Aorta (tissue), 5 donors: ENCODE results near the gene USP49. TPM values are rescaled to one million over a fixed set of nuclear protein-coding genes. Genes with fewer than 3 reads are reported as not detected.

Experiments used
- ATAC-seq: fragments of 200-7000 bp; cut with Tn5 transposase; one replicate; pipeline ENCODE4 v1.9.1; 2022; ENCODE audit warnings: moderate library complexity; ENCODE audit not compliant: low FRiP score
- DNase-seq, 2 donors: peaks; one replicate each; pipeline ENCODE4 v3.0.0-alpha.2; 2020
- H3K27ac ChIP-seq, 2 donors: one replicate each; pipeline ENCODE4 v1.5.1; 2013; ENCODE audit warnings: low read length in 2 of 2, mild to moderate bottlenecking in 2 of 2, moderate library complexity in 2 of 2, control low read depth in 1 of 2, inconsistent platforms in 1 of 2, low read depth in 1 of 2
- H3K27me3 ChIP-seq, 2 donors: one replicate each; pipeline ENCODE4 v1.6.1; 2013; ENCODE audit warnings: control low read depth in 1 of 2, low read length in 1 of 2, mild to moderate bottlenecking in 1 of 2, moderate library complexity in 1 of 2; ENCODE audit not compliant: insufficient read depth in 2 of 2, control insufficient read depth in 1 of 2
- H3K36me3 ChIP-seq, 2 donors: one replicate each; pipeline ENCODE4 v1.6.1; 2013; ENCODE audit warnings: control low read depth in 1 of 2, low read length in 1 of 2, mild to moderate bottlenecking in 1 of 2; ENCODE audit not compliant: insufficient read depth in 2 of 2, control insufficient read depth in 1 of 2
- H3K4me1 ChIP-seq, 2 donors: one replicate each; pipeline ENCODE4 v1.6.1; 2013; ENCODE audit warnings: low read length in 2 of 2, control low read depth in 1 of 2, mild to moderate bottlenecking in 1 of 2, moderate library complexity in 1 of 2; ENCODE audit not compliant: insufficient read depth in 2 of 2, control insufficient read depth in 1 of 2
- H3K4me3 ChIP-seq, 2 donors: one replicate each; pipeline ENCODE4 v1.5.1; 2013; ENCODE audit warnings: low read length in 2 of 2, control low read depth in 1 of 2, mild to moderate bottlenecking in 1 of 2
- H3K9me3 ChIP-seq: one replicate; pipeline ENCODE4 v1.6.1; 2013; ENCODE audit warnings: mild to moderate bottlenecking, low read length; ENCODE audit not compliant: control insufficient read depth
- WGBS, 2 donors: extraction: QIAGEN DNeasy Blood & Tissue Kit; methylation state at CpG; one replicate each; pipeline ENCODE4 v1.1.7; 2013; 5-methylcytosine and 5-hydroxymethylcytosine counted together
- intact Hi-C, 2 donors: fragments of 100-400 bp; cut with DNase I; formaldehyde crosslinking; loops; one replicate each; pipeline versions ENCODE4 v1.14.2 to v1.15.0; 2022
- polyA plus RNA-seq, 2 donors: library from polyadenylated mRNA; stranded (reverse); fragments of 200-250 nt; gene quantifications; one replicate each; pipeline ENCODE4 v1.2.3, GENCODE V29; 2013
- total RNA-seq, 2 donors: library from RNA; stranded (reverse); fragmentation: NEBNext Ultra II Directional; extraction: Animal tissue kit (Norgen Biotek cat#: 25700); gene quantifications; one replicate each; pipeline ENCODE4 v1.2.1, GENCODE V29; 2021
- donor health status: healthy with polysubstance abuse.
- donor health status: Bipolar disorder and iron deficiency.
- donor health status: DM: no; HTN: no; CAD: no.
- donor health status: DM: no; HTN: no; CAD: no.
- donor health status: DM: yes; HTN: yes; CAD: no.

Gene USP49
- total and polyA plus RNA-seq, 4 donors, result 1.3 to 5.3 (median 1.9) TPM

- no peak for ATAC-seq
- 61 to 67% methylated on average over 11 of the region's 11 CpGs for WGBS, 2 donors
- intact Hi-C loops, result loop anchor here in 1 of 2 donors (1.0 to 5.0 kb wide), 2 partner anchors 18 to 103 kb away; partner anchors contain the start of genes BYSL and MED20
- H3K4me1 ChIP-seq, result no peaks in the 10 kb centered on the region
- no peak overlapping the region for H3K27ac ChIP-seq
- H3K27me3 ChIP-seq, result no peaks in the 10 kb centered on the region
- H3K9me3 ChIP-seq, result no peaks in the 10 kb centered on the region
- peak; percentile 62 to 79 for DNase-seq
- H3K4me3 ChIP-seq, result no peak overlapping the region
- H3K36me3 ChIP-seq, result no peaks in the 10 kb centered on the region
Measured at GRCh38 chr6:41939176-41939847, 44.1 kb upstream of the USP49 start.

GRCh38 chr6:41938590-41939175 lies 43.5 kb upstream of the USP49 start:
- Histone ChIP-seq H3K4me3 (no peak overlapping the region), H3K36me3 (no peaks in the 10 kb centered on the region), H3K4me1 (no peaks in the 10 kb centered on the region), H3K27me3 (no peaks in the 10 kb centered on the region), H3K27ac (no peak overlapping the region), H3K9me3 (no peaks in the 10 kb centered on the region)
- 83 to 84% methylated on average over 5 of the region's 5 CpGs for WGBS, 2 donors
- intact Hi-C loops, result loop anchor here in 1 of 2 donors (1.0 to 5.0 kb wide), 2 partner anchors 17 to 104 kb away; partner anchors contain the start of genes BYSL and MED20
- ATAC-seq, result no peak
- no peak for DNase-seq

- Histone ChIP-seq H3K36me3 (no peaks in the 10 kb centered on the region), H3K9me3 (no peaks in the 10 kb centered on the region), H3K4me1 (no peaks in the 10 kb centered on the region), H3K27ac (no peak overlapping the region), H3K4me3 (no peak overlapping the region), H3K27me3 (no peaks in the 10 kb centered on the region)
- 73 to 77% methylated on average over 4 of the region's 4 CpGs for WGBS, 2 donors
- intact Hi-C loops, result loop anchor here in 1 of 2 donors (5.0 kb wide), 1 partner anchor 104 kb away; no protein-coding TSS in a partner anchor
- DNase-seq (no peak), ATAC-seq (no peak)
Measured at GRCh38 chr6:41937861-41938574, 42.8 kb upstream of the USP49 start.

GRCh38 chr6:41937472-41937860 lies 42.3 kb upstream of the USP49 start:
- H3K27me3 ChIP-seq, result no peaks in the 10 kb centered on the region
- intact Hi-C loops, result loop anchor here in 1 of 2 donors (5.0 kb wide), 1 partner anchor 105 kb away; no protein-coding TSS in a partner anchor
- H3K27ac ChIP-seq, result no peak overlapping the region
- ATAC-seq (no peak), DNase-seq (no peak)
- 63 to 83% methylated on average over 2 of the region's 2 CpGs for WGBS, 2 donors
- no peaks in the 10 kb centered on the region for H3K9me3 ChIP-seq
- H3K4me1 ChIP-seq, result no peaks in the 10 kb centered on the region
- H3K4me3 ChIP-seq, result no peak overlapping the region
- H3K36me3 ChIP-seq, result no peaks in the 10 kb centered on the region

- H3K36me3 ChIP-seq, result peaks cover 0 to 2% of the 10 kb centered on the region in 2 donors
- no peak overlapping the region for H3K4me3 ChIP-seq
- no peaks in the 10 kb centered on the region for H3K4me1 ChIP-seq
- DNase-seq, result peak; percentile 75 to 85
- peak overlapping the region in 1 of 2 donors; percentile 10 for H3K27ac ChIP-seq
- peak; percentile 85 for ATAC-seq
- no peaks in the 10 kb centered on the region for H3K27me3 ChIP-seq
- intact Hi-C loops, result loop anchor here in 1 of 2 donors (5.0 kb wide), 1 partner anchor 106 kb away; no protein-coding TSS in a partner anchor
- 43 to 52% methylated on average over 10 of the region's 10 CpGs for WGBS, 2 donors
- no peaks in the 10 kb centered on the region for H3K9me3 ChIP-seq
Measured at GRCh38 chr6:41936073-41936837, 41.1 kb upstream of the USP49 start.

GRCh38 chr6:41935685-41936072 lies 40.5 kb upstream of the USP49 start:
- H3K27ac ChIP-seq, result no peak overlapping the region
- WGBS, 2 donors, result 73 to 78% methylated on average over 8 of the region's 8 CpGs

GRCh38 chr6:41935193-41935574 lies 40.0 kb upstream of the USP49 start:
- no peak for ATAC-seq
- Histone ChIP-seq H3K27me3 (no peaks in the 10 kb centered on the region), H3K4me1 (no peaks in the 10 kb centered on the region), H3K27ac (no peak overlapping the region), H3K36me3 (peaks cover 0 to 3% of the 10 kb centered on the region in 2 donors), H3K9me3 (no peaks in the 10 kb centered on the region), H3K4me3 (no peak overlapping the region)
- intact Hi-C loops, result loop anchor here in 1 of 2 donors (5.0 kb wide), 1 partner anchor 107 kb away; no protein-coding TSS in a partner anchor
- 57 to 68% methylated on average over 1 of the region's 1 CpG for WGBS, 2 donors
- DNase-seq, result no peak

More at GRCh38 chr6:41935685-41936072, 40.5 kb upstream of the USP49 start:
- Histone ChIP-seq H3K27me3 (no peaks in the 10 kb centered on the region), H3K36me3 (peaks cover 0 to 3% of the 10 kb centered on the region in 2 donors), H3K4me1 (no peaks in the 10 kb centered on the region), H3K4me3 (no peak overlapping the region), H3K9me3 (no peaks in the 10 kb centered on the region)
- intact Hi-C loops, result loop anchor here in 1 of 2 donors (5.0 kb wide), 1 partner anchor 107 kb away; no protein-coding TSS in a partner anchor
- DNase-seq (no peak), ATAC-seq (no peak)
